Measurements from ENCODE around the gene KRTAP2-4.
"Not testable (repeated sequence)": the region's sequence is repeated elsewhere in the genome, so short reads cannot be mapped to it uniquely, and the experiment has no call there.

KRTAP2-4 gene

DNA sequence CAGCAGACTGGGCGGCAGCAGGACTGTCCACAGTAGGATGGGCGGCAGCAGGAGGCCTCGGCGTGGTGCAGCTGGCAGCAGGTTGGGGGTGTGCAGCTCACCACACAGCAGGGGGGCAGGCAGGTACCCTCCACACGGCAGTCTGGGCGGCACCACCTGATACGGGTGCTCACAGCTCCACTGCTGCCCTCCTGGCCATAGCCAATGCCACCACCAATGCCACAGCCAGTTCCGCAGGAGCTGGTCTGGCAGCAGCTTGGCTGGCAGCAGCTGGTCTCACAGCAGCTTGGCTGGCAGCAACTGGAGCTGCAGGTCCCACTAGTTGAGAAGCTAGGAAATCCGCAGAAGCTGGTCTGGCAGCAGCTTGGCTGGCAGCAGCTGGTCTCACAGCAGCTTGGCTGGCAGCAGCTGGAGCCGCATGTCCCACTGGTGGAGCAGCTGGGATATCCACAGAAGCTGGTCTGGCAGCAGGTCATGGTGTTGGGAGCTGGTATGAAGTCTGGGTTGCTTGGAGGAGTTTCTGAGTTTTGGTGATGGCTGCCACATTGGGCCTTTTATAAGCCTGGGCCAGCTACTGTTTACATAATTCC is 31.2 kb downstream of the KRTAP2-4 start, which contains the start of gene KRTAP1-3:
Gene KRTAP1-3 (minus strand): TSS at position 529 of the 590 bp plus-strand sequence. CDS start 53 bp downstream, at position 476.
- DNase-seq = not testable (repeated sequence)

DNA sequence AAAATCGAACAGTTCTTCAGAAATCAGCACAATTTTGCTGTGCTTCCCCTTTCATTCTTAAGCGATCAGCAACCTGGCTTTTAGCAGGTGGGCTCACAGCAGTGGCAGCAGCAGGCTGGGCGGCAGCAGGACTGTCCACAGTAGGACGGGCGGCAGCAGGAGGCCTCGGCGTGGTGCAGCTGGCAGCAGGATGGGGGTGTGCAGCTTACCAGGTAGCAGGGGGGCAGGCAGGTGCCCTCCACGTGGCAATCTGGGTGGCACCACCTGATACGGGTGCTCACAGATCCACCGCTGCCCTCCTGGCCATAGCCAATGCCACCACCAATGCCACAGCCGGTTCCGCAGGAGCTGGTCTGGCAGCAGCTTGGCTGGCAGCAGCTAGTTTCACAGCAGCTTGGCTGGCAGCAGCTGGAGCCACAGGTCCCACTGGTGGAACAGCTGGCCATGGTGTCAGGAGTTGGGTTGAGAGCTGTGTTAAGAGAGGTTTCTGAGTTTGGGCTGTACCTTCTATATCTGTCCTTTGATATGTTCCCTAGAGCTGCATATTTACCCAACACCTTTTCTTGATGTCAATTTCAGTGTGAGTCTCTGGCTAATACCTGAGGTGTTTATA is 35.9 kb downstream of the KRTAP2-4 start, which contains the start of gene KRTAP1-4:
Gene KRTAP1-4 (minus strand): TSS at position 563 of the 613 bp plus-strand sequence. CDS start 117 bp downstream, at position 446.
- no peak for DNase-seq

DNA sequence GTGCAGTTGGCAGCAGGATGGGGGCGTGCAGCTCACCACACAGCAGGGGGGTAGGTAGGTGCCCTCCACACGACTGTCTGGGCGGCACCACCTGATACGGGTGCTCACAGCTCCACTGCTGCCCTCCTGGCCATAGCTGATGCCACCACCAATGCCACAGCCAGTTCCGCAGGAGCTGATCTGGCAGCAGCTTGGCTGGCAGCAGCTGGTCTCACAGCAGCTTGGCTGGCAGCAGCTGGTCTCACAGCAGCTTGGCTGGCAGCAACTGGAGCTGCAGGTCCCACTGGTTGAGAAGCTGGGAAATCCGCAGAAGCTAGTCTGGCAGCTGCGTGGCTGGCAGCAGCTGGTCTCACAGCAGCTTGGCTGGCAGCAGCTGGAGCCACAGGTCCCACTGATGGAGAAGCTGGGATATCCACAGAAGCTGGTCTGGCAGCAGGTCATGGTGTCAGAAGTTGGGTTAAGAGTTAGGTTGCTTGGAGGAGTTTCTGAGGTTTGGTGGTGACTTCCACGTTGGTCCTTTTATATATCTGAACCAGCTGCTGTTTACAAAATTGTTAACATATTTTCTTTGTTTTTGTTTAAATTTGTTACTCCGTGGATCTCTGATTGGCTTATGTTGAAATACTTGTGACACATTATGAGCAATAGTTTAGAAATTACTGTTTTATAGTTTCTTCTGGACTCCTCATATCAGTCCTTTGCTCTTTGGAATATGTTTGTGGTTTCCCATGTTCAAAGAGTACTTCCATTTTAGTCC is 38.8 kb downstream of the KRTAP2-4 start, which contains the start of gene KRTAP1-5:
Gene KRTAP1-5 (minus strand): TSS at position 494 of the 757 bp plus-strand sequence. CDS start 53 bp downstream, at position 441.
- no peak for DNase-seq

GRCh38 chr17:41024697-41025096 is 41.0 kb downstream of the KRTAP2-4 start:
- DNase-seq = no peak

DNA sequence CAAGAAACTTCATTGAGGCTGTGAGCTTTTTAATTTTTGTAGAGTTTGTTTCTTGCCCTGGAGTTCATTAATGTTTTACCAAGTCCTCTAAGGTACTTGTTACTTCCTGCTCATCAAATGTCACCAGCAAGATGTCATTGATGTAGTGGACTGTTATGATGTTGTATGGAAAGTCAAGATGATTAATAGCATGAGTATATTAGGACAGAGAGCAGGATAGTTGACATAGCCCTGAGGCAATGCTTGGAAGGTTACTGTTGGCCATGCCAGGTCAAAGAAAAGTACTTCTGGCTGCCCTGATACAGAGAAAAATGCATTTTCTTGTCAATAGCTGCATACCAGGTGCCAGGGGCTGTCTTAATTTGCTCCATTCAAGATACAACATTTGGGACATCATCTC is 45.3 kb downstream of the KRTAP2-4 start:
- DNase-seq = no peak

DNA sequence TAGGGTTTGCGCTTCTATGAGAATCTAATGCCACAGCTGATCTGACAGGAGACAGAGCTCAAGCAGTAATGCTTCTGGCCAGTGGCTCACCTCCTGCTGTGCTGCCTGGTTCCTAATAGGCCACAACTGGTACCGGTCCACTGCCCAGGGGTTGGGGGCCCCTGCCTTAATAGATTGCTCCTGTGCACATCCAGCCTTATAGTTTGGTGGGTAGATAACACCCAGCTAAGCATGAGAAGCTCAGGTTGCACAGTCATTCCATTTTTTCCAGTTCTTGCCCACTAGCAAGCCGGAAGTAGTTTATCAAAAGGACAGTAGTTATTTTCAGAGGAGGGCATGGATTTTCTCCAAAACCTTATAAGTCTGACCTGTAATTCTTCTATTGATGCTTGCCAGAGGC is 46.3 kb downstream of the KRTAP2-4 start:
- no peak for DNase-seq

DNA sequence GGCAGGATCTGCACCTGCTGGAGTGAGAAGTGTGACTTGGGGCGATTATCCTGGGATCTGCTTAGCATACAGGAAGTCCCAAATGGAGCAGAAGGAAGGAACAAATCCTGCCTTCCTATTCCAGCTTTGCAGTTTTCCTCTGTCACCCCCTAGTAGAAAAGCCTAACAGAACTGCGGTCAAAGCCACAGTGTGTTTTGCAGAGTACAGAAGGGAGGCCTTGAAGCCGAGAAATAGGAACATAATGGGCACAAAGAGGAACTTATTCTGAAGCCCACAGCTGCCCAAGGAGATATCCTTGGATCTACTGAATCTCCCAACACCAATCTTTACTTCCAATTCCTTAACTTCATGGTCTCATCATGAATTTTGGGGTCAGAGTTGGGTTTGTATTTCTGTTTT is 47.1 kb downstream of the KRTAP2-4 start:
- DNase-seq = no peak

DNA sequence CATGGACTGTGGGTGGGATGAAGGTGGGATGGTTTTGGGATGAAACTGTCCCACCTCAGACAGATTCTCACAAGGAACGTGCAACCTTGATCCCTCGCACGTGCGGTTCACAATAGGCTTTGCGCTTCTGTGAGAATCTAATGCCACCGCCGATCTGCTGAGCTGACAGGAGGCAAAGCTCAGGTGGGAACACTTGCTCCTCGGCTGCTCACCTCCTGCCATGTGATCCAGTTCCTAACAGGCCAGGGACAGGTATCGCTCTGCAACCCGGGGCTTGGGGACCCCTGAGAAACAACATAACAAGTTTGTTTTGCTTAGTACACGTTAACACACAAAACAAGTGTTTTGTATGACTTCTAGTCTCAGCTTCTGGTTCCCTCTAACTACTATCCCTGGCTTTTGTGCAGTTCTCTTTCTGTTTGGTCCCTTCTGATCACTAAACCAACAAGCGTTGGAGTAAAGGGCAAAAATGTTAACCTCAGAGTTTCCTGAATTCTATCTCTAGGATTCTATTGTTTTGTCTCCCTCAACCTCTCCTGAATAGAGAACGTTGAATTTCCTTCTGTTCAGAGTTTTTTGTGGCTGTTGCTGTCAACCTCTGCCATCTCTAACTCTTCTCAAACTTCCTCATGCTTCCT is 49.0 kb downstream of the KRTAP2-4 start:
- DNase-seq = no peak

GRCh38 chr17:41015454-41015853 is 50.2 kb downstream of the KRTAP2-4 start:
- no peak for DNase-seq
